Mesenchymal stem cell (in vitro differentiated cells and primary cell): ENCODE measurements around the gene KCNJ9.

ENCODE experiments used
- DNase-seq: peaks from one replicate; pipeline ENCODE4 v3.0.0-alpha.2; 2013
- H2AFZ ChIP-seq: one replicate; pipeline ENCODE4 v1.6.1; 2013; ENCODE audit warnings: low read depth, mild to moderate bottlenecking, control low read depth, inconsistent platforms, low read length, moderate library complexity
- H2AK5ac ChIP-seq: 2 replicates; pipeline ENCODE4 v1.6.1; 2013; ENCODE audit warnings: low read length, moderate library complexity, mild to moderate bottlenecking, inconsistent platforms; ENCODE audit not compliant: severe bottlenecking
- H2BK120ac ChIP-seq: one replicate; pipeline ENCODE4 v1.6.1; 2013; ENCODE audit warnings: low read depth, mild to moderate bottlenecking, inconsistent platforms, low read length, moderate library complexity
- H2BK12ac ChIP-seq, 2 experiments: one replicate each; pipeline ENCODE4 v1.6.1; 2013; ENCODE audit warnings: inconsistent platforms in 2 of 2, low read length in 2 of 2, mild to moderate bottlenecking in 2 of 2, moderate library complexity in 2 of 2, control low read depth in 1 of 2
- H2BK15ac ChIP-seq: one replicate; pipeline ENCODE4 v1.6.1; 2013; ENCODE audit warnings: mild to moderate bottlenecking, low read depth, inconsistent platforms; ENCODE audit not compliant: poor library complexity, severe bottlenecking
- H2BK5ac ChIP-seq: 2 replicates; pipeline ENCODE4 v1.6.1; 2013; ENCODE audit warnings: low read depth, mild to moderate bottlenecking, low read length, control low read depth, inconsistent platforms; ENCODE audit not compliant: poor library complexity, severe bottlenecking
- H3K14ac ChIP-seq, 2 experiments: one replicate each; pipeline ENCODE4 v1.6.1; 2013; ENCODE audit warnings: inconsistent platforms in 2 of 2, low read length in 2 of 2, control low read depth in 1 of 2, mild to moderate bottlenecking in 1 of 2, moderate library complexity in 1 of 2
- H3K18ac ChIP-seq, 2 experiments: one replicate each; pipeline ENCODE4 v1.6.1; 2013; ENCODE audit warnings: inconsistent platforms in 2 of 2, low read length in 2 of 2, control low read depth in 1 of 2, low read depth in 1 of 2, mild to moderate bottlenecking in 1 of 2
- H3K23ac ChIP-seq, 2 experiments: one replicate each; pipeline ENCODE4 v1.6.1; 2013; ENCODE audit warnings: inconsistent platforms in 2 of 2, low read length in 2 of 2, mild to moderate bottlenecking in 2 of 2, moderate library complexity in 2 of 2, control low read depth in 1 of 2
- H3K27ac ChIP-seq: 2 replicates; pipeline ENCODE4 v1.5.1; 2013; ENCODE audit warnings: mild to moderate bottlenecking, moderate library complexity, low read length, control low read depth, inconsistent platforms; ENCODE audit not compliant: poor library complexity, severe bottlenecking
- H3K27me3 ChIP-seq, 2 experiments: 2 replicates each; pipeline versions ENCODE4 v1.6.1 to v1.7.0; 2013; ENCODE audit warnings: low read length in 2 of 2, mild to moderate bottlenecking in 2 of 2, moderate library complexity in 2 of 2, control low read depth in 1 of 2, inconsistent platforms in 1 of 2; ENCODE audit not compliant: control insufficient read depth in 1 of 2, insufficient read depth in 1 of 2
- H3K36me3 ChIP-seq, 2 experiments: 2 replicates each; pipeline versions ENCODE4 v1.6.1 to v1.7.0; 2013; ENCODE audit warnings: low read length in 2 of 2, control low read depth in 1 of 2, inconsistent platforms in 1 of 2, low read depth in 1 of 2, mild to moderate bottlenecking in 1 of 2; ENCODE audit not compliant: insufficient read depth in 2 of 2, control insufficient read depth in 1 of 2
- H3K4ac ChIP-seq, 2 experiments: one replicate each; pipeline ENCODE4 v1.6.1; 2013; ENCODE audit warnings: inconsistent platforms in 2 of 2, low read length in 2 of 2, mild to moderate bottlenecking in 2 of 2, moderate library complexity in 2 of 2, control low read depth in 1 of 2, low read depth in 1 of 2
- H3K4me1 ChIP-seq: 2 replicates; pipeline ENCODE4 v1.6.1; 2013; ENCODE audit warnings: low read depth, low read length, control low read depth; ENCODE audit not compliant: control insufficient read depth, insufficient read depth
- H3K4me2 ChIP-seq: 2 replicates; pipeline ENCODE4 v1.6.1; 2013; ENCODE audit warnings: low read length, mild to moderate bottlenecking, inconsistent platforms; ENCODE audit not compliant: poor library complexity, severe bottlenecking
- H3K4me3 ChIP-seq, 2 experiments: 2 replicates each; pipeline versions ENCODE4 v1.5.1 to v1.7.0; 2013; ENCODE audit warnings: low read length in 2 of 2, mild to moderate bottlenecking in 2 of 2, control low read depth in 1 of 2, low read depth in 1 of 2; ENCODE audit not compliant: insufficient read depth in 1 of 2
- H3K79me1 ChIP-seq: replicated peaks from 2 replicates; pipeline ENCODE4 v1.6.1; 2013; ENCODE audit warnings: mild to moderate bottlenecking, control low read depth, low read length, inconsistent platforms; ENCODE audit not compliant: poor library complexity, severe bottlenecking
- H3K9ac ChIP-seq: 2 replicates; pipeline ENCODE4 v1.7.0; 2013; ENCODE audit warnings: mild to moderate bottlenecking, low read length, moderate library complexity
- H3K9me3 ChIP-seq: 2 replicates; pipeline ENCODE4 v1.7.0; 2013; ENCODE audit warnings: mild to moderate bottlenecking, low read length; ENCODE audit not compliant: control insufficient read depth
- H4K8ac ChIP-seq: one replicate; pipeline ENCODE4 v1.6.1; 2013; ENCODE audit warnings: inconsistent platforms, mild to moderate bottlenecking, low read length, moderate library complexity
- H4K91ac ChIP-seq: one replicate; pipeline ENCODE4 v1.6.1; 2013; ENCODE audit warnings: mild to moderate bottlenecking, low read length, inconsistent platforms
- WGBS: methylation state at CpG from one replicate; pipeline ENCODE4 v1.1.7; 2013; ENCODE audit warnings: mixed read lengths; 5-methylcytosine and 5-hydroxymethylcytosine counted together

KCNJ9 gene

GRCh38 chr1:160080381-160081100, 797 bp upstream of the KCNJ9 start:
- H2AFZ ChIP-seq = no peak overlapping the region
- no peak overlapping the region for H3K27ac ChIP-seq
- H3K4me3 ChIP-seq = no peak overlapping the region
- no peaks in the 10 kb centered on the region for H3K9me3 ChIP-seq
- no peak overlapping the region for H3K14ac ChIP-seq
- no peaks in the 10 kb centered on the region for H3K79me1 ChIP-seq
- no peak overlapping the region for H2BK120ac ChIP-seq
- no peak overlapping the region for H3K23ac ChIP-seq
- no peak overlapping the region for H2BK5ac ChIP-seq
- H2AK5ac ChIP-seq = no peak overlapping the region
- H3K4me2 ChIP-seq = no peak overlapping the region
- no peak overlapping the region for H2BK15ac ChIP-seq
- DNase-seq = no peak
- peaks cover 61 to 63% of the 10 kb centered on the region in 2 experiments for H3K27me3 ChIP-seq
- H3K4me1 ChIP-seq = peaks cover 8% of the 10 kb centered on the region
- no peak overlapping the region for H3K18ac ChIP-seq
- H3K9ac ChIP-seq = no peak overlapping the region
- H2BK12ac ChIP-seq = no peak overlapping the region
- H4K91ac ChIP-seq = no peak overlapping the region
- H3K36me3 ChIP-seq = peaks cover 0 to 9% of the 10 kb centered on the region in 2 experiments
- H3K4ac ChIP-seq = no peak overlapping the region
- 64% methylated on average over 5 of the region's 6 CpGs for WGBS
- H4K8ac ChIP-seq = no peak overlapping the region

- no peak overlapping the region for H3K14ac ChIP-seq
- WGBS = no CpG with 5 or more reads among the region's 2 CpGs
Observed at GRCh38 chr1:160082487-160082886, 1.1 kb downstream of the KCNJ9 start.

GRCh38 chr1:160082926-160083325, 1.6 kb downstream of the KCNJ9 start:
- no peak for DNase-seq
- H3K36me3 ChIP-seq = peaks cover 0 to 14% of the 10 kb centered on the region in 2 experiments
- WGBS = 59% methylated on average over 3 of the region's 3 CpGs
- no peak overlapping the region for H3K18ac ChIP-seq
- H3K14ac ChIP-seq = no peak overlapping the region
- H3K4ac ChIP-seq = no peak overlapping the region
- H3K4me2 ChIP-seq = no peak overlapping the region
- no peak overlapping the region for H2BK12ac ChIP-seq
- H4K91ac ChIP-seq = no peak overlapping the region
- no peaks in the 10 kb centered on the region for H3K79me1 ChIP-seq
- H3K27me3 ChIP-seq = peaks cover 54% of the 10 kb centered on the region in 2 experiments
- H2BK15ac ChIP-seq = no peak overlapping the region
- H4K8ac ChIP-seq = no peak overlapping the region
- H3K23ac ChIP-seq = no peak overlapping the region
- no peak overlapping the region for H3K27ac ChIP-seq
- no peak overlapping the region for H3K4me3 ChIP-seq
- no peak overlapping the region for H2BK5ac ChIP-seq
- no peak overlapping the region for H2BK120ac ChIP-seq
- H3K9ac ChIP-seq = no peak overlapping the region
- no peak overlapping the region for H2AK5ac ChIP-seq
- no peaks in the 10 kb centered on the region for H3K9me3 ChIP-seq
- no peak overlapping the region for H2AFZ ChIP-seq
- H3K4me1 ChIP-seq = peaks cover 7% of the 10 kb centered on the region

More at GRCh38 chr1:160082487-160082886, 1.1 kb downstream of the KCNJ9 start:
- no peak overlapping the region for H2AFZ ChIP-seq
- H3K4me3 ChIP-seq = no peak overlapping the region
- peaks cover 0 to 12% of the 10 kb centered on the region in 2 experiments for H3K36me3 ChIP-seq
- no peak overlapping the region for H4K8ac ChIP-seq
- H4K91ac ChIP-seq = no peak overlapping the region
- no peak overlapping the region for H3K4ac ChIP-seq
- H3K9me3 ChIP-seq = no peaks in the 10 kb centered on the region
- H3K79me1 ChIP-seq = no peaks in the 10 kb centered on the region
- peaks cover 54% of the 10 kb centered on the region in 2 experiments for H3K27me3 ChIP-seq
- DNase-seq = no peak
- H3K4me1 ChIP-seq = peaks cover 7% of the 10 kb centered on the region
- H2BK12ac ChIP-seq = no peak overlapping the region
- H3K27ac ChIP-seq = no peak overlapping the region
- no peak overlapping the region for H2AK5ac ChIP-seq
- H2BK15ac ChIP-seq = no peak overlapping the region
- H2BK120ac ChIP-seq = no peak overlapping the region
- H3K9ac ChIP-seq = no peak overlapping the region
- H3K23ac ChIP-seq = no peak overlapping the region
- no peak overlapping the region for H3K18ac ChIP-seq
- H3K4me2 ChIP-seq = no peak overlapping the region
- no peak overlapping the region for H2BK5ac ChIP-seq

GRCh38 chr1:160083968-160084770, 2.8 kb downstream of the KCNJ9 start:
- Histone ChIP-seq H2BK120ac (no peak overlapping the region), H3K14ac (peak overlapping the region in 1 of 2 experiments; percentile 36), H3K79me1 (no peaks in the 10 kb centered on the region), H4K8ac (no peak overlapping the region), H3K27ac (no peak overlapping the region), H3K4me1 (peaks cover 7% of the 10 kb centered on the region), H3K4me2 (no peak overlapping the region), H2AFZ (peak overlapping the region; percentile 72), H3K18ac (no peak overlapping the region), H3K9me3 (no peaks in the 10 kb centered on the region), H3K4ac (no peak overlapping the region), H4K91ac (no peak overlapping the region), H3K4me3 (peak overlapping the region in 1 of 2 experiments; percentile 70), H2BK12ac (no peak overlapping the region), H2AK5ac (no peak overlapping the region), H3K9ac (no peak overlapping the region), H2BK5ac (no peak overlapping the region), H3K36me3 (peaks cover 0 to 17% of the 10 kb centered on the region in 2 experiments), H3K27me3 (peaks cover 48 to 54% of the 10 kb centered on the region in 2 experiments), H2BK15ac (no peak overlapping the region), H3K23ac (no peak overlapping the region)
- DNase-seq = peak; percentile 33
- 39% methylated on average over 94 of the region's 96 CpGs for whole genome bisulfite sequencing
